ENCODE measurements around the gene GATA6. TPM values are rescaled to one million over a fixed set of nuclear protein-coding genes. Genes with fewer than 3 reads are reported as not detected.

GATA6 gene
- total and polyA plus RNA-seq, 2 of the 8 experiments (the other 6 are each of a cell fraction or from before 2014, with no cell fraction given): 0.09 TPM; not detected in 1

- Histone ChIP-seq H3K79me1 (ENCODE audit: low read depth, low read length) (no peaks in the 10 kb centered on the region), H3K23ac (ENCODE audit: insufficient read length) (no peak overlapping the region), H3K27me3 (replicated peaks in 1 of 4; ENCODE audit: control insufficient read depth in 3 of 4, extremely low read depth in 1 of 4, insufficient read depth in 3 of 4, low read length in 3 of 4) (peaks cover 0 to 4% (median under 1%) of the 10 kb centered on the region in 4 experiments; a peak in 3 of 7 replicates), H2BK5ac (ENCODE audit: low read depth, low read length) (no peak overlapping the region), H3K79me2 (ENCODE audit: control insufficient read depth in 1 of 2, insufficient read depth in 2 of 2, low read length in 2 of 2) (no peaks in the 10 kb centered on the region), H3K9ac (replicated peaks in 1 of 4; ENCODE audit: extremely low read depth in 1 of 4, low read depth in 3 of 4, low read length in 3 of 4) (no peak overlapping the region; a peak in 1 of 7 replicates), H4K20me1 (replicated peaks in 1 of 2; ENCODE audit: control insufficient read depth in 1 of 2, insufficient read depth in 2 of 2, low read length in 2 of 2) (no peaks in the 10 kb centered on the region), H3K36me3 (ENCODE audit: control insufficient read depth in 2 of 4, insufficient read depth in 4 of 4, low read length in 3 of 4) (no peaks in the 10 kb centered on the region), H3K27ac (ENCODE audit: low read depth, low read length) (no peak overlapping the region), H2BK20ac (ENCODE audit: low read length) (no peak overlapping the region), H2AK5ac (ENCODE audit: low read depth, low read length) (no peak overlapping the region), H3K56ac (replicated peaks; ENCODE audit: insufficient read length, low read depth, low read length) (no peak overlapping the region), H3K4me1 (replicated peaks in 1 of 4; ENCODE audit: control insufficient read depth in 3 of 4, insufficient read depth in 4 of 4, low read length in 3 of 4) (no peaks in the 10 kb centered on the region), H3K4me3 (ENCODE audit: extremely low read depth in 1 of 4, insufficient read depth in 2 of 4, low read depth in 3 of 4, low read length in 4 of 4) (no peak overlapping the region), H2BK120ac (replicated peaks; ENCODE audit: low read depth, low read length) (no peak overlapping the region), H4K91ac (replicated peaks; ENCODE audit: insufficient read length, low read length) (no peak overlapping the region), H4K5ac (ENCODE audit: insufficient read length, low read depth, low read length) (no peak overlapping the region), H3K9me3 (ENCODE audit: insufficient read depth in 2 of 2, low read depth in 1 of 2, low read length in 1 of 2) (no peaks in the 10 kb centered on the region), H2BK12ac (ENCODE audit: low read depth, low read length) (no peak overlapping the region), H2AFZ (ENCODE audit: low read length) (no peak overlapping the region), H3K18ac (ENCODE audit: extremely low read depth, low read length) (no peak overlapping the region), H3K4ac (replicated peaks; ENCODE audit: insufficient read length, low read depth, low read length) (no peak overlapping the region), H3K4me2 (ENCODE audit: insufficient read depth in 1 of 2, low read depth in 2 of 2, low read length in 2 of 2) (no peak overlapping the region), H3K14ac (ENCODE audit: insufficient read length) (no peak overlapping the region), H2BK15ac (ENCODE audit: low read length) (no peak overlapping the region), H3K23me2 (ENCODE audit: low read depth, low read length) (no peaks in the 10 kb centered on the region), H4K8ac (ENCODE audit: extremely low read depth, insufficient read depth, low read length) (no peak overlapping the region)
- TF ChIP-seq RNF2 (IDR thresholded peaks at IDR 0.05; ENCODE audit: borderline replicate concordance, low read depth, low read length, missing control alignments, poor library complexity, severe bottlenecking) (no peak), ATF2 (IDR thresholded peaks at IDR 0.05; ENCODE audit: low read length) (no peak), E2F6 (IDR thresholded peaks at IDR 0.05) (no peak), BCL11A (IDR thresholded peaks at IDR 0.05; ENCODE audit: low read depth in 2 of 2, low read length in 2 of 2) (no peak), FOSL1 (IDR thresholded peaks at IDR 0.05; ENCODE audit: insufficient read depth, low read depth, low read length) (no peak), EP300 (IDR thresholded peaks at IDR 0.05; ENCODE audit: borderline replicate concordance in 1 of 2, low read depth in 2 of 2, low read length in 2 of 2) (no peak), SP4 (IDR thresholded peaks at IDR 0.05; ENCODE audit: low read length) (no peak)
- DNase-seq (ENCODE audit: low read depth in 1 of 2, low spot score in 2 of 2) (no peak), FAIRE-seq (no peak)
- WGBS, 2 experiments (ENCODE audit: extremely low coverage in 1 of 2, insufficient coverage in 1 of 2, insufficient read length in 1 of 2, insufficient replicate concordance in 2 of 2, low coverage in 1 of 2, low lambda C conversion rate in 2 of 2, missing lambda C conversion rate in 1 of 2): 84% methylated on average over 6 of the region's 6 CpGs; no CpG with 5 or more reads in 1 of the 2 experiments
- ChIA-PET CTCF (ENCODE audit: partially characterized antibody) (interaction anchor here (1.0 to 1.7 kb wide), 2 partner anchors 11 to 133 kb away, joined by 4 to 10 read pairs; no protein-coding TSS in a partner anchor), POLR2A (ENCODE audit: partially characterized antibody) (no interaction called here)
Observed at GRCh38 chr18:22186484-22186971, 17.1 kb downstream of the GATA6 start.
